Body of pancreas (tissue), 4 donors: ENCODE results near the gene ATG4D.

ENCODE experiments used
- CTCF ChIP-seq, 7 experiments: fragments of 450-650 bp in 4 of 7; fragments of 200-600 bp in 3 of 7; sonication (generic) in 3 of 7; IDR thresholded peaks; one replicate each; pipeline ENCODE4 v1.5.1; 2016 to 2019; ENCODE audit warnings: antibody characterized with exemption in 7 of 7
- POLR2A ChIP-seq, 3 donors: fragments of 450-650 bp; IDR thresholded peaks; one replicate each; pipeline ENCODE4 v1.6.1; 2016; ENCODE audit warnings: antibody characterized with exemption in 3 of 3, mild to moderate bottlenecking in 2 of 3

- TF ChIP-seq CTCF (IDR thresholded peaks at IDR 0.05) (no peak), POLR2A (IDR thresholded peaks at IDR 0.05) (no peak)
Observed at GRCh38 chr19:10557603-10558197, 14.0 kb downstream of the ATG4D start.
